ENCODE results near the gene SNORC. TPM values are rescaled to one million over a fixed set of nuclear protein-coding genes. Genes with fewer than 3 reads are reported as not detected.
A peak's percentile ranks its signal among the peaks of the same experiment; 100 is the strongest.

Gene SNORC
- total and polyA plus RNA-seq, 2 donors from 2014 or later, result 2.7 to 3.3 TPM

DNA sequence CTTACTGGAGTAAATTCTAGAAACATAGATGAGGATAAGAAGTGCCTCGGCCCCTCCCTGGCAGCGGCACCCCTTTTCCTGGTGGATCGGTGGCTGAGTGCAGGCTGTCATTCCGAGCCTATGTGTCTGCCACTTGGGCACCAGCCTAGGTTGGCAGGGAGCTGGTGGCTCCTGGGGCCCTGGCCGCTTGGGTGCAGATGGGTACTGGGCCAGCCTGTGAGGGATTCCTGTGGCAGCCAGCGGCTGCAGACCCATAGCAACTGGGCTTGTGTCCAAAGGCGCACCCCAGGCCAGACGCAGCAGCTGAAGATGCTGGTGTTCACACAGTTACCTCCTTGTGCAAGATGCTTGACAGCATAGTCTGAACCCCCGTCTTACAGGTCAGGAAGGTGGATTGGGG, 2.8 kb downstream of the SNORC start:
- Histone ChIP-seq H3K27ac (ENCODE audit: low read depth in 2 of 2, low read length in 2 of 2) (no peak overlapping the region), H3K4me3 (ENCODE audit: low read length in 3 of 3) (no peak overlapping the region), H3K9me3 (ENCODE audit: control insufficient read depth in 2 of 3, insufficient read depth in 1 of 3, low read length in 3 of 3) (no peaks in the 10 kb centered on the region), H3K9ac (ENCODE audit: low read length in 3 of 3) (no peak overlapping the region), H3K27me3 (ENCODE audit: control insufficient read depth, insufficient read depth, low read length) (no peaks in the 10 kb centered on the region), H3K4me1 (ENCODE audit: control insufficient read depth in 2 of 3, insufficient read depth in 2 of 3, low read depth in 1 of 3, low read length in 3 of 3) (peaks cover 0 to 2% (median 0%) of the 10 kb centered on the region in 3 donors), H3K36me3 (ENCODE audit: control insufficient read depth in 2 of 3, insufficient read depth in 3 of 3, low read length in 3 of 3) (no peaks in the 10 kb centered on the region)
- DNase-seq (peak in 2 of 5 donors; percentile 21 to 59), FAIRE-seq (no peak)
- intact Hi-C loops (cut with DNase I), result no loop called here
- TF ChIP-seq, protein P1, sequence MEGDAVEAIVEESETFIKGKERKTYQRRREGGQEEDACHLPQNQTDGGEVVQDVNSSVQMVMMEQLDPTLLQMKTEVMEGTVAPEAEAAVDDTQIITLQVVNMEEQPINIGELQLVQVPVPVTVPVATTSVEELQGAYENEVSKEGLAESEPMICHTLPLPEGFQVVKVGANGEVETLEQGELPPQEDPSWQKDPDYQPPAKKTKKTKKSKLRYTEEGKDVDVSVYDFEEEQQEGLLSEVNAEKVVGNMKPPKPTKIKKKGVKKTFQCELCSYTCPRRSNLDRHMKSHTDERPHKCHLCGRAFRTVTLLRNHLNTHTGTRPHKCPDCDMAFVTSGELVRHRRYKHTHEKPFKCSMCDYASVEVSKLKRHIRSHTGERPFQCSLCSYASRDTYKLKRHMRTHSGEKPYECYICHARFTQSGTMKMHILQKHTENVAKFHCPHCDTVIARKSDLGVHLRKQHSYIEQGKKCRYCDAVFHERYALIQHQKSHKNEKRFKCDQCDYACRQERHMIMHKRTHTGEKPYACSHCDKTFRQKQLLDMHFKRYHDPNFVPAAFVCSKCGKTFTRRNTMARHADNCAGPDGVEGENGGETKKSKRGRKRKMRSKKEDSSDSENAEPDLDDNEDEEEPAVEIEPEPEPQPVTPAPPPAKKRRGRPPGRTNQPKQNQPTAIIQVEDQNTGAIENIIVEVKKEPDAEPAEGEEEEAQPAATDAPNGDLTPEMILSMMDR (IDR thresholded peaks at IDR 0.05; ENCODE audit: borderline replicate concordance, extremely low read depth, insufficient read depth), result no peak

DNA sequence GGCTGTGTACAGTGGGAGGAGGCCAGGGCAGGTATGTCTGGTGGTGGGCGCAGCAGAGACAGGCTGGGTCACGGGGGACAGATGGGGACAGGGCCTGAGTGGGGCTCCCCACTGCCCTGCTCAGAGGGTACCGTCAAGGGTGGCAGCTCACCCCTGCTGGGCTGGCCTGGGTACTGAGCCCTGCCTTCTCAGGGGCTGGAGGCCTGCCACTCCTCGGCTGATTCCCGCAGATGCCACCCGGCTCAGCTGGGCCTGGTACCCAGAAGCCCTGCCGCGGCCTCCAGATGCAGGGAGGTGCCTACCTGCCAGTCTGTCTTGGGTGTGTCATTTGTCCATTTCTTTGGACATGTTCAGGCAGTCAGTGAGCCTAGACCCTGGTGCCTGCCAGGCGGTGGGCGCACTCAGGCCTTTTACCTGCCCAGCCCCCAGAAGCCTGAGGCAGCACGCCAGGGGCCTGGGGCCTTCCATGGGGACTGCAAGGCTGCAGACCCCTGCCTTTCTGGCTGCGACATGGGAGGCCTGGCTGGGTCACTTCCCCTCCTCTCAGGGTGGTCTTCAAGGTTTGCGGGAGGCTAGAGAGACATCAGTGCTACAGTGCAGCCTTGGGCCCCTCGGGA, 3.3 kb downstream of the SNORC start:
- TF ChIP-seq, protein P1 (IDR thresholded peaks at IDR 0.05; ENCODE audit: borderline replicate concordance, extremely low read depth, insufficient read depth), result no peak

DNA sequence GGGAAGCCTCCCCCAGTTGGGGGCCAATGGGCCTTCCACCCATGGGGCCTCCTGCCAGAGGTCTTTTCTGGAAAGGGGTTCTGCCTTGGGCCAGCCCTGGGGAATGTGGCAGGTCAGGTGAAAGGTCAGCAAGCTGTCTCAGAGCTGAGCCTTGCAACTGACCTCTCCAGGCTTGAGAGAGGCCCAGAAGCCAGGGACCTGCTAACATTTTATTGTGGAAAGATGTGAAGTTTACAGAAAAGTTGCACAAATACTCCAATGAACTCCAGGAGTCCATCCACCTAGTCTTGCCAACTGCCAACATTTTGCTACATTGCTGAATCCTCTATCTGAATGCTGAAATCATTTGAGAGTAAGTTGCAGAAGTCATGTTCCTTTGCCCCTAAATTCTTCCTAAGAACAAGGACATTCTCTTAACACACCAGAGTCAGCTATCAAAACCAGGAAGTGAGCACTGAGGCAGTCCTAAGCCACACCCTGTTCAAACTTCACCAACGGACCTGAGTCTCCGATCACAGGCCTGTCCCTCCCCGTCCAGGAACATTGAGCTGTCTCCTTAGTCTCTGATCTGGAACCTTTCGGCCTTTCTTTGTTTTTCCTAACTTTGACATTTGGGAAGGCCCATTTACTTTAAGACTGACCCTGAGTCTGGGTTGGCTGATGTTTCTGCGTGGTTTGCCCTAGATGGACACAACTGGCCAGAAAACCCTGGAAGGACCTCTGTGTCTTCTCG, 4.0 kb downstream of the SNORC start:
- intact Hi-C loops (cut with DNase I), result no loop called here
- no peaks in the 10 kb centered on the region for H3K27me3 ChIP-seq (ENCODE audit: control insufficient read depth, insufficient read depth, low read length)
- DNase-seq, result peak in 1 of 5 donors; percentile 18
- no peak overlapping the region for H3K4me3 ChIP-seq (ENCODE audit: low read length in 3 of 3)
- no peak for FAIRE-seq
- peaks cover 0 to 2% (median 0%) of the 10 kb centered on the region in 3 donors for H3K4me1 ChIP-seq (ENCODE audit: control insufficient read depth in 2 of 3, insufficient read depth in 2 of 3, low read depth in 1 of 3, low read length in 3 of 3)
- no peak overlapping the region for H3K27ac ChIP-seq (ENCODE audit: low read depth in 2 of 2, low read length in 2 of 2)
- H3K9ac ChIP-seq (ENCODE audit: low read length in 3 of 3), result no peak overlapping the region
- no peaks in the 10 kb centered on the region for H3K9me3 ChIP-seq (ENCODE audit: control insufficient read depth in 2 of 3, insufficient read depth in 1 of 3, low read length in 3 of 3)
- TF ChIP-seq, protein P1 (IDR thresholded peaks at IDR 0.05; ENCODE audit: borderline replicate concordance, extremely low read depth, insufficient read depth), result no peak
- no peaks in the 10 kb centered on the region for H3K36me3 ChIP-seq (ENCODE audit: control insufficient read depth in 2 of 3, insufficient read depth in 3 of 3, low read length in 3 of 3)

More for the DNA sequence above, 3.3 kb downstream of the SNORC start:
- intact Hi-C loops (cut with DNase I), result no loop called here
- DNase-seq (peak in 1 of 5 donors; percentile 42), FAIRE-seq (no peak)
- Histone ChIP-seq H3K4me1 (ENCODE audit: control insufficient read depth in 2 of 3, insufficient read depth in 2 of 3, low read depth in 1 of 3, low read length in 3 of 3) (peaks cover 0 to 2% (median 0%) of the 10 kb centered on the region in 3 donors), H3K4me3 (ENCODE audit: low read length in 3 of 3) (no peak overlapping the region), H3K27me3 (ENCODE audit: control insufficient read depth, insufficient read depth, low read length) (no peaks in the 10 kb centered on the region), H3K9me3 (ENCODE audit: control insufficient read depth in 2 of 3, insufficient read depth in 1 of 3, low read length in 3 of 3) (no peaks in the 10 kb centered on the region), H3K27ac (ENCODE audit: low read depth in 2 of 2, low read length in 2 of 2) (no peak overlapping the region), H3K9ac (ENCODE audit: low read length in 3 of 3) (no peak overlapping the region), H3K36me3 (ENCODE audit: control insufficient read depth in 2 of 3, insufficient read depth in 3 of 3, low read length in 3 of 3) (no peaks in the 10 kb centered on the region)
